GM10266 (cell line): ENCODE data around the gene ANKRD33B.

ENCODE experiments used
- DNase-seq: peaks from one replicate; pipeline ENCODE4 v3.0.0; 2012; ENCODE audit errors: extremely low spot score
- CTCF ChIP-seq: IDR thresholded peaks from 2 replicates; pipeline ENCODE4 v1.5.1; 2012; ENCODE audit warnings: mild to moderate bottlenecking, low read depth; ENCODE audit not compliant: control insufficient read depth, insufficient read depth; ENCODE audit errors: missing control alignments

Gene ANKRD33B

DNA sequence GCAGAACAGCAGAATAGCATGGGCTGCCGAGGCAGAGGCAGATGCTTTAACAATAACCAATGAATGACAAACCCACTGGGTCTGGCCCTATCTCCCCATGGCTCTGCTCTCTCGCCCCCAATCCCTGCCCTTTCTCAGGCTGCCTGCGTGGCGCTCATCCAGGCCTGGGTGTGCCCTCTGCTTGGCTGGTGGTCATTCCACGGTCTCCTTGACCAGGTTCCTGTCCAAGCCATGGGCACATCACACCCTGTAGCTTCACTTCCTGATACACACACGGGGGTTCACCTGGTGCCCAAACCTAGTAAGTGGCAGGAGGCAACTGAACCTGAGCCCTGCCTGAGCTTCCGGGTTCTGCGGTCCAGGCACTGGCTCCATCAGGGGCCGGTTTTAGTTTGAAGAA, 109.5 kb downstream of the ANKRD33B start:
- DNase-seq, result no peak
- TF ChIP-seq CTCF, result no peak

DNA sequence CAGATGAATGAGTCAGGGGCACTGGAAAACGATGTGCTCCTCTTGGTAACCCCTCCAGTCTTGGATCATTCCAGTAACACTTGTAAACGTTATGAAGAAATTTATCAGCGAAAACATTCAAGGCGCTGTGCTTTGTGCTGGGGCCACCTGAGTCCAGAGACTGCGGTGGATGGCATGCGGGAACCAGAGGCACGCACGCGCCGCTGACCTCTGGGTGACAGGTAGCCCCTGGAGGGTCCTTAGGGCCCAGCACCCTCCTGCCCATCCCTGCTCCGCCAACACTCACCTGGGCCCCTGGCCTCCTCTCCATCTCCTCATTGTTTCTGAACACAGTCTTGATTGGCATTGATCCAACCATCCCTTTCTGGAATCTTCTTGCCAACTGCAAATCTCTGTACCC, 110.2 kb downstream of the ANKRD33B start:
- no peak for TF ChIP-seq CTCF
- no peak for DNase-seq

- TF ChIP-seq CTCF, result no peak
- DNase-seq, result no peak
Measured at GRCh38 chr5:10674582-10674981, 110.7 kb downstream of the ANKRD33B start.

GRCh38 chr5:10675177-10675700, 111.4 kb downstream of the ANKRD33B start:
- no peak for DNase-seq
- TF ChIP-seq CTCF, result no peak

- DNase-seq, result no peak
- no peak for TF ChIP-seq CTCF
Measured at GRCh38 chr5:10676224-10676623, 112.4 kb downstream of the ANKRD33B start.

GRCh38 chr5:10676946-10677345, 113.1 kb downstream of the ANKRD33B start:
- TF ChIP-seq CTCF, result no peak
- no peak for DNase-seq

GRCh38 chr5:10677533-10677932, 113.7 kb downstream of the ANKRD33B start:
- DNase-seq, result no peak
- no peak for TF ChIP-seq CTCF
